Panc1 (cell line): ENCODE data around the gene RNF222. TPM values are rescaled to one million over a fixed set of nuclear protein-coding genes. Genes with fewer than 3 reads are reported as not detected.

Source experiments
- ATAC-seq: fragments of 200-7000 bp; cut with Tn5 transposase; 2 replicates; pipeline ENCODE4 v1.9.1; 2020; ENCODE audit warnings: mild to moderate bottlenecking, moderate library complexity
- Bru-seq: library from RNA; stranded (reverse); fragments of 400-500 nt; gene quantifications from one replicate; lab custom pipeline; 2021; lab: Mats Ljungman, UMichigan
- BruChase-seq, 2 experiments: library from RNA; stranded (reverse); fragments of 400-500 nt; gene quantifications; one replicate each; lab custom pipeline; 2021; lab: Mats Ljungman, UMichigan
- BruUV-seq: library from RNA; stranded (reverse); fragments of 400-500 nt; replicated peaks from 2 replicates; lab custom pipeline; 2021; lab: Mats Ljungman, UMichigan
- CTCF ChIA-PET: fragments of 300-600 bp; sonication (Branson Sonifier 250); formaldehyde crosslinking; loops from one replicate; lab custom pipeline; 2022; ENCODE audit warnings: antibody characterized with exemption; lab: Charles Lee
- POLR2A ChIA-PET: fragments of 300-600 bp; sonication (Branson Sonifier 250); formaldehyde crosslinking; loops from one replicate; lab custom pipeline; 2022; ENCODE audit warnings: antibody characterized with exemption; lab: Charles Lee
- DNase-seq: peaks from one replicate; pipeline ENCODE4 v3.0.0-alpha.2; 2010; ENCODE audit warnings: low read depth, low spot score
- H3K27ac ChIP-seq: 2 replicates; pipeline ENCODE4 v1.5.1; 2011; ENCODE audit warnings: mild to moderate bottlenecking, low read length, inconsistent platforms
- H3K27me3 ChIP-seq: fragments of 200-500 bp; sonication (Bioruptor generic); 2 replicates; pipeline ENCODE4 v1.6.0; 2014; ENCODE audit warnings: low read length, inconsistent platforms; ENCODE audit not compliant: control insufficient read depth, insufficient read depth
- H3K36me3 ChIP-seq: fragments of 200-500 bp; sonication (Bioruptor generic); 2 replicates; pipeline ENCODE4 v1.5.1; 2014; ENCODE audit warnings: inconsistent platforms, mild to moderate bottlenecking, low read length, moderate library complexity; ENCODE audit not compliant: control insufficient read depth, insufficient read depth
- H3K4me1 ChIP-seq: 2 replicates; pipeline ENCODE4 v1.5.1; 2011; ENCODE audit warnings: inconsistent platforms, mild to moderate bottlenecking, low read length, moderate library complexity; ENCODE audit not compliant: control insufficient read depth, insufficient read depth
- H3K4me3 ChIP-seq, 2 experiments: 2 replicates each; pipeline ENCODE4 v1.5.1; 2011 to 2012; ENCODE audit warnings: low read depth in 2 of 2, low read length in 2 of 2, mild to moderate bottlenecking in 2 of 2, inconsistent platforms in 1 of 2, moderate library complexity in 1 of 2
- H3K9me3 ChIP-seq: fragments of 200-500 bp; sonication (Bioruptor generic); 2 replicates; pipeline ENCODE4 v1.5.1; 2014; ENCODE audit warnings: low read depth, mild to moderate bottlenecking, inconsistent platforms, low read length, moderate library complexity; ENCODE audit not compliant: control insufficient read depth, insufficient read depth
- CTCF ChIP-seq: fragments of 450-650 bp; IDR thresholded peaks from 2 replicates; pipeline ENCODE4 v1.5.1; 2017; ENCODE audit warnings: mild to moderate bottlenecking
- POLR2AphosphoS5 ChIP-seq: IDR thresholded peaks from 2 replicates; pipeline ENCODE4 v1.6.1; 2012; ENCODE audit warnings: mild to moderate bottlenecking, low read depth, low read length, moderate library complexity
- REST ChIP-seq, 2 experiments: IDR thresholded peaks; 2 replicates each; pipeline ENCODE4 v1.6.1; 2011 to 2012; ENCODE audit warnings: low read depth in 2 of 2, control low read depth in 1 of 2, low read length in 1 of 2, mild to moderate bottlenecking in 1 of 2, moderate library complexity in 1 of 2; ENCODE audit not compliant: insufficient read depth in 1 of 2
- SIN3A ChIP-seq: IDR thresholded peaks from 2 replicates; pipeline ENCODE4 v1.6.1; 2012; ENCODE audit warnings: low read depth, mild to moderate bottlenecking, low read length, moderate library complexity, borderline replicate concordance; ENCODE audit not compliant: insufficient read depth
- TCF7L2 ChIP-seq: IDR thresholded peaks from 2 replicates; pipeline ENCODE4 v1.6.1; 2011; ENCODE audit warnings: mild to moderate bottlenecking, low read depth, low read length, inconsistent platforms
- in situ Hi-C: cut with HindIII; loops from 2 replicates; pipeline ENCODE4 v1.10.0; 2016; ENCODE audit warnings: low sequenced_read_pairs, low pct_unique_long_range_greater_than_20kb
- intact Hi-C: fragments of 100-400 bp; cut with micrococcal nuclease; formaldehyde crosslinking; loops from one replicate; pipeline ENCODE4 v1.10.0; 2022; ENCODE audit not compliant: unreplicated experiment
- long read RNA-seq: library from polyadenylated mRNA; unstranded; transcript quantifications from one replicate; pipeline ENCODE4 v2.0.0, GENCODE V29; 2021; ENCODE audit not compliant: unreplicated experiment
- polyA plus RNA-seq: library from polyadenylated mRNA; unstranded; fragments of >200 nt; gene quantifications from one replicate; pipeline ENCODE4 v1.2.1, GENCODE V29; 2012; ENCODE audit warnings: missing spikeins; ENCODE audit not compliant: insufficient read length
- total RNA-seq: library from RNA; stranded (reverse); gene quantifications from one replicate; pipeline ENCODE4 v1.2.1, GENCODE V29; 2021; ENCODE audit not compliant: unreplicated experiment

RNF222 gene
- total RNA-seq (not detected), Bru-seq, nascent RNA (percentile 9 among the genes with signal in this experiment), BruChase-seq, experiment 1, labeled RNA remaining after a 2-hour chase (not detected), BruChase-seq, experiment 2, labeled RNA remaining after a 6-hour chase (not detected)
- polyA plus RNA-seq: 0.08 TPM
- long read RNA-seq, partial matches to known transcripts: 0 of 1 reads
- long read RNA-seq, other reads (novel, unspliced or antisense): 0 of 1 reads

GRCh38 chr17:8397636-8398035 lies at the start of gene RNF222:
Gene RNF222 (minus strand): TSS chr17:8397827. CDS start chr17:8393461, 4,366 bp downstream.
- no peak within 1 kb of the TSS for H3K27ac ChIP-seq
- no peaks in the 10 kb centered on the region for H3K9me3 ChIP-seq
- peaks cover 2% of the 10 kb centered on the region; the same call in 1 of the 2 replicates for H3K27me3 ChIP-seq
- intact Hi-C loops (no loop called here), in situ Hi-C loops (no loop called here)
- ATAC-seq (no peak), DNase-seq (no peak)
- no peak for TF ChIP-seq POLR2AphosphoS5
- no peak for TF ChIP-seq SIN3A
- TF ChIP-seq TCF7L2: no peak
- TF ChIP-seq CTCF: no peak
- TF ChIP-seq REST (IDR thresholded peaks at IDR 0.05; ENCODE audit: insufficient read depth in 1 of 2, low read depth in 2 of 2, low read length in 1 of 2): no peak
- no TSS peak for BruUV-seq
- POLR2A ChIA-PET: no interaction called here
- 0 out of 2 replicates have a peak, but pooled peaks cover 4% of the 10 kb centered on the region for H3K4me1 ChIP-seq
- CTCF ChIA-PET: no interaction called here
- H3K4me3 ChIP-seq: no peak within 1 kb of the TSS
- H3K36me3 ChIP-seq: no peaks in the 10 kb centered on the region

- CTCF ChIA-PET: no interaction called here
- H3K4me3 ChIP-seq: no peak overlapping the region
- TF ChIP-seq TCF7L2 (no peak), POLR2AphosphoS5 (no peak), CTCF (no peak), REST (IDR thresholded peaks at IDR 0.05; ENCODE audit: insufficient read depth in 1 of 2, low read depth in 2 of 2, low read length in 1 of 2) (no peak), SIN3A (no peak)
- intact Hi-C loops (no loop called here), in situ Hi-C loops (no loop called here)
- BruUV-seq: no TSS peak
- ATAC-seq (no peak), DNase-seq (no peak)
- no peaks in the 10 kb centered on the region for H3K27me3 ChIP-seq
- no peak overlapping the region for H3K27ac ChIP-seq
- H3K36me3 ChIP-seq: peaks cover 26% of the 10 kb centered on the region
- POLR2A ChIA-PET: interaction anchor here (0.6 kb wide), 1 partner anchor 10 kb away, joined by 4 read pairs; the partner anchor contains the start of gene NDEL1
- H3K4me1 ChIP-seq: no peaks in the 10 kb centered on the region
- no peaks in the 10 kb centered on the region for H3K9me3 ChIP-seq
These were observed 47.9 kb upstream of the RNF222 start for GRCh38 chr17:8445536-8445935.
